ENCODE measurements around the gene TTC28. TPM values are rescaled to one million over a fixed set of nuclear protein-coding genes. Genes with fewer than 3 reads are reported as not detected.

Gene TTC28
- total RNA-seq, 5 donors from 2014 or later (not counting 1 experiment from before 2014, with no cell fraction given): 2.3 to 7.8 (median 3.0) TPM

DNA sequence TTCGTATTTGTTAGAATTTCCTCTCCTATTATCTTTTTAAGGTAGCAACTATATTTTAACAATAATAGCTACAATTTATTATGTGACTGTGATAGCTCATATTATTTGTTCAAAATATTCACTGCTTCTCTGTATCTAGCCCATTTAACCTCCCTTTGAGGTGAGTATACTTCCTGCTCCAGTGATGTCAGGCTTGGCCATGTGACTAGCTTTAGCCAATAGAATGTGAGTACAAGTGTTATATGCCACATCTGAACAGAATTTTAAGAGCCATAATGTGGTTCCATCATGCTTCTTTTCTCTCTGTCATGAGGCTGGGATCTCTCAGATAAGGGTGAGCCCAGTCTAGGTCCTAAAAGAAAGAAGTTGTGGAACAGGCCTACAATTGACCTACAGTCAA, 217.6 kb downstream of the TTC28 start:
- peaks cover 0 to 4% of the 10 kb centered on the region in 2 experiments for H3K27me3 ChIP-seq (replicated peaks in 1 of 2; ENCODE audit: control insufficient read depth in 2 of 2, extremely low read depth in 1 of 2, insufficient read depth in 2 of 2, low read length in 1 of 2)
- no peak overlapping the region for H3K4me3 Mint-ChIP-seq
- no peaks in the 10 kb centered on the region for H3K4me1 ChIP-seq (ENCODE audit: control insufficient read depth in 1 of 2, extremely low read depth in 1 of 2, insufficient read depth in 2 of 2, low read length in 2 of 2)
- H3K9me3 ChIP-seq: no peaks in the 10 kb centered on the region
- no CpG with 5 or more reads among the region's 1 CpG for WGBS (ENCODE audit: insufficient coverage)
- H3K27ac Mint-ChIP-seq: no peak overlapping the region
- ChIA-PET POLR2A (no interaction called here), CTCF (no interaction called here)
- H3K4me1 Mint-ChIP-seq: no peaks in the 10 kb centered on the region
- DNase-seq (no peak), ATAC-seq (replicated peaks in 1 of 4) (no peak)
- no peaks in the 10 kb centered on the region for H3K36me3 ChIP-seq (ENCODE audit: control insufficient read depth in 2 of 2, extremely low read depth in 1 of 2, insufficient read depth in 1 of 2, low read length in 1 of 2)
- no peaks in the 10 kb centered on the region for H3K9me3 Mint-ChIP-seq
- no peaks in the 10 kb centered on the region for H3K36me3 Mint-ChIP-seq
- H3K4me3 ChIP-seq (ENCODE audit: control insufficient read depth in 1 of 2, extremely low read depth in 1 of 2, low read length in 1 of 2): no peak overlapping the region
- no peak overlapping the region for H3K27ac ChIP-seq (ENCODE audit: low read length)
- H3K27me3 Mint-ChIP-seq: peaks cover 4% of the 10 kb centered on the region in 2 donors

DNA sequence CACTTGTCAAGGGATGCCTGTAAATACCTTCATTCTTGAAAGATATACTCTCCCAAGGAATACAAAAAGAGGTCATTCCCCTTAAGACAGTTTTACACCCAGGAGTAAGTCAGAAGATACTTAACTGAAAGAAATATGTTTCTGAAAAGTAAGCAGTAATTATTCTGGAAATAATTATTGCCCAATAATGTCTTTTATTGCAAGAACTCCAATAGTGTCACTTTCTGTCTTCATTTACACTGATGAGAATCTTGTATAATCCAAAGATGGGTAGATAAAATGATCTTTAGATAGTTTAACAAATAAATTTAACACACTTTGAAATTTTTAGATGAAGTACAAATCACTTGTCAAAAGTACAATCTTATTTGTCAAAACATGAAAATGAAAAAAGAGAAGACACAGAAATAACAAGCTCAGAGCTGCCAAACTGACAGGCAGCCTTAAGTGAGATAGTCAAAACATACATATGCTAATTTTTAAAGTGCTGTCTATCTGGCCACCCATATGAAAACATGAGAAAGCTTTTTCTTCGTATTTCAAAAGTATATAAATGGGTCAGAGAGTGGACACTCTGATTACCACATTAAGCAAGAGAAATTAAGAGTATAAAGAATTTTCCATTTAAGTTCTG, 225.1 kb downstream of the TTC28 start:
- no peak for DNase-seq
- Histone ChIP-seq H3K27me3 (replicated peaks in 1 of 2; ENCODE audit: control insufficient read depth in 2 of 2, extremely low read depth in 1 of 2, insufficient read depth in 2 of 2, low read length in 1 of 2) (peaks cover 0 to 4% of the 10 kb centered on the region in 2 experiments), H3K4me1 (ENCODE audit: control insufficient read depth in 1 of 2, extremely low read depth in 1 of 2, insufficient read depth in 2 of 2, low read length in 2 of 2) (no peaks in the 10 kb centered on the region), H3K36me3 (ENCODE audit: control insufficient read depth in 2 of 2, extremely low read depth in 1 of 2, insufficient read depth in 1 of 2, low read length in 1 of 2) (no peaks in the 10 kb centered on the region), H3K27ac (ENCODE audit: low read length) (no peak overlapping the region), H3K4me3 (ENCODE audit: control insufficient read depth in 1 of 2, extremely low read depth in 1 of 2, low read length in 1 of 2) (no peak overlapping the region), H3K9me3 (no peaks in the 10 kb centered on the region)
- ChIA-PET POLR2A (no interaction called here), CTCF (no interaction called here)
- no peak overlapping the region for H3K27ac Mint-ChIP-seq
- no peak overlapping the region for H3K4me3 Mint-ChIP-seq
- no peaks in the 10 kb centered on the region for H3K36me3 Mint-ChIP-seq
- H3K9me3 Mint-ChIP-seq: no peaks in the 10 kb centered on the region
- WGBS (ENCODE audit: insufficient coverage): no CpG with 5 or more reads among the region's 1 CpG
- H3K27me3 Mint-ChIP-seq: no peaks in the 10 kb centered on the region
- H3K4me1 Mint-ChIP-seq: no peaks in the 10 kb centered on the region
- ATAC-seq (replicated peaks in 1 of 4): no peak

DNA sequence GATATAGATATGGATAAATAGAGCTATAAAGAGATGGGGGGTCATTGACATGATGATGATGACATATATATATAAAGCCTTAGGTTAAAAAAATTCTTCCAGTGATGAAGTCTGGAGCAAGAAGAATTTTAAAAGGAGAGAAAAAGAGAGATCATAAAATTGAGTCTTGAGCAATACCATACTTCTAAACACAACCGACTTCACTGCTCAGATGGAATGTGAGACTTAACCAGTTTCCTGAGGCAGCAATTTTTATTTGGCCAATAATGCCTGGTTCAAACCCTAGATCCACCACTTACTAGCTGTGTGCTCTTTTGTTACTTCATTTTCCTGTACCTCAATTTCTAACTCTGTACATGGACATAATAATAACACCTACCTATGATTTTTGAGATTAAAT, 229.5 kb downstream of the TTC28 start:
- WGBS (ENCODE audit: insufficient coverage): 100% methylated on average over 1 of the region's 1 CpG

DNA sequence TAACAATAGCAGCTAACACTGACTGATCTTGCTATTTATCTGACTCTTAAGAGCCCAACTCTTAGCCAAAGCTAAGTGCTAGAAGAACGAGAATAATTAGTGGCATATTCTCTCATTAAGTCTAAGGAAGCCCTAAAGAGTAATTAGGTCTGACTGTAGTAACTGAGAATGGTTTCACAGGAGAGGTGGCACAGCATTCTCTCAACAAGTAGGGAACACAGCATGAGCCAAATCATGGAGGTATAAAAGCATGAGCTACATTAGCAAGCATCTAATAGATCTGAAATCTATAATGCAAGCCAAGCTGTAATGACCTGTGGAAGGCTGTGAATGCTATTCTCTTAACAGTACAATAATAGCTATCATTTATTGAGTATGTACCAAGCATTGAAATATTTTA, 230.6 kb downstream of the TTC28 start:
- H3K27ac ChIP-seq (ENCODE audit: low read length): no peak overlapping the region
- ChIA-PET CTCF (no interaction called here), POLR2A (no interaction called here)
- ATAC-seq (replicated peaks in 1 of 4) (no peak), DNase-seq (no peak)
- no peaks in the 10 kb centered on the region for H3K36me3 ChIP-seq (ENCODE audit: control insufficient read depth in 2 of 2, extremely low read depth in 1 of 2, insufficient read depth in 1 of 2, low read length in 1 of 2)
- no peaks in the 10 kb centered on the region for H3K9me3 ChIP-seq
- WGBS (ENCODE audit: insufficient coverage): no CpG with 5 or more reads among the region's 1 CpG
- no peak overlapping the region for H3K4me3 Mint-ChIP-seq
- no peaks in the 10 kb centered on the region for H3K4me1 ChIP-seq (ENCODE audit: control insufficient read depth in 1 of 2, extremely low read depth in 1 of 2, insufficient read depth in 2 of 2, low read length in 2 of 2)
- no peaks in the 10 kb centered on the region for H3K27me3 ChIP-seq (replicated peaks in 1 of 2; ENCODE audit: control insufficient read depth in 2 of 2, extremely low read depth in 1 of 2, insufficient read depth in 2 of 2, low read length in 1 of 2)
- no peaks in the 10 kb centered on the region for H3K36me3 Mint-ChIP-seq
- no peak overlapping the region for H3K27ac Mint-ChIP-seq
- H3K4me3 ChIP-seq (ENCODE audit: control insufficient read depth in 1 of 2, extremely low read depth in 1 of 2, low read length in 1 of 2): no peak overlapping the region
- H3K9me3 Mint-ChIP-seq: no peaks in the 10 kb centered on the region
- peaks cover 3 to 7% of the 10 kb centered on the region in 2 donors for H3K27me3 Mint-ChIP-seq
- no peaks in the 10 kb centered on the region for H3K4me1 Mint-ChIP-seq

More for the DNA sequence above, 229.5 kb downstream of the TTC28 start:
- no peak overlapping the region for H3K27ac ChIP-seq (ENCODE audit: low read length)
- H3K27ac Mint-ChIP-seq: no peak overlapping the region
- no peaks in the 10 kb centered on the region for H3K36me3 Mint-ChIP-seq
- peaks cover 0 to 4% of the 10 kb centered on the region in 2 donors for H3K27me3 Mint-ChIP-seq
- no peak for ATAC-seq (replicated peaks in 1 of 4)
- H3K9me3 ChIP-seq: no peaks in the 10 kb centered on the region
- ChIA-PET CTCF (no interaction called here), POLR2A (no interaction called here)
- no peaks in the 10 kb centered on the region for H3K27me3 ChIP-seq (replicated peaks in 1 of 2; ENCODE audit: control insufficient read depth in 2 of 2, extremely low read depth in 1 of 2, insufficient read depth in 2 of 2, low read length in 1 of 2)
- no peaks in the 10 kb centered on the region for H3K9me3 Mint-ChIP-seq
- no peak overlapping the region for H3K4me3 Mint-ChIP-seq
- no peaks in the 10 kb centered on the region for H3K4me1 Mint-ChIP-seq
- no peak overlapping the region for H3K4me3 ChIP-seq (ENCODE audit: control insufficient read depth in 1 of 2, extremely low read depth in 1 of 2, low read length in 1 of 2)
- no peak for DNase-seq
- no peaks in the 10 kb centered on the region for H3K4me1 ChIP-seq (ENCODE audit: control insufficient read depth in 1 of 2, extremely low read depth in 1 of 2, insufficient read depth in 2 of 2, low read length in 2 of 2)
- H3K36me3 ChIP-seq (ENCODE audit: control insufficient read depth in 2 of 2, extremely low read depth in 1 of 2, insufficient read depth in 1 of 2, low read length in 1 of 2): no peaks in the 10 kb centered on the region

DNA sequence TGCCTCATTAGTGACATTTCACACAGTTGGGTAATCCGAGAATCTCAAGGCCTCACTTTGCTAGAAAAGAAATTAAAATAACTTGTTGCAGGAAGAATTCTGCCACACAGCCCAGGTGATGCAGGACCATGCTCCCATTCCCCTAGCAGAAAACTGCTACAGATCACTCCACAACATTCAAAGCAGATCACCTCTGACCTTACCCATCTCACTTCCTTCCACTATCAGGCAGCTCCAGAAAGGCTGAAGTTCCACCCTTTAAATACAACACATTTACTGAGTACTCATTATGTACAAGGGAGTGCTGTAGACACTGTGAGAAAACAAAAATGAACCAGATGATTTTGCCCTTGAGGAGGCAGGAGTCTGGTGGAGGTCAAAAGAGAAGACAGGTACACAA, 231.0 kb downstream of the TTC28 start:
- Histone ChIP-seq H3K27me3 (replicated peaks in 1 of 2; ENCODE audit: control insufficient read depth in 2 of 2, extremely low read depth in 1 of 2, insufficient read depth in 2 of 2, low read length in 1 of 2) (no peaks in the 10 kb centered on the region), H3K4me3 (ENCODE audit: control insufficient read depth in 1 of 2, extremely low read depth in 1 of 2, low read length in 1 of 2) (no peak overlapping the region), H3K27ac (ENCODE audit: low read length) (no peak overlapping the region), H3K36me3 (ENCODE audit: control insufficient read depth in 2 of 2, extremely low read depth in 1 of 2, insufficient read depth in 1 of 2, low read length in 1 of 2) (no peaks in the 10 kb centered on the region), H3K9me3 (no peaks in the 10 kb centered on the region), H3K4me1 (ENCODE audit: control insufficient read depth in 1 of 2, extremely low read depth in 1 of 2, insufficient read depth in 2 of 2, low read length in 2 of 2) (no peaks in the 10 kb centered on the region)
- ChIA-PET POLR2A (no interaction called here), CTCF (no interaction called here)
- no peak overlapping the region for H3K4me3 Mint-ChIP-seq
- peaks cover 3 to 7% of the 10 kb centered on the region in 2 donors for H3K27me3 Mint-ChIP-seq
- DNase-seq: no peak
- peaks cover under 1 to 2% (median under 1%) of the 10 kb centered on the region in 3 donors for H3K4me1 Mint-ChIP-seq
- H3K27ac Mint-ChIP-seq: no peak overlapping the region
- no peaks in the 10 kb centered on the region for H3K9me3 Mint-ChIP-seq
- WGBS (ENCODE audit: insufficient coverage): no CpG with 5 or more reads among the region's 1 CpG
- H3K36me3 Mint-ChIP-seq: no peaks in the 10 kb centered on the region
- no peak for ATAC-seq (replicated peaks in 1 of 4)

DNA sequence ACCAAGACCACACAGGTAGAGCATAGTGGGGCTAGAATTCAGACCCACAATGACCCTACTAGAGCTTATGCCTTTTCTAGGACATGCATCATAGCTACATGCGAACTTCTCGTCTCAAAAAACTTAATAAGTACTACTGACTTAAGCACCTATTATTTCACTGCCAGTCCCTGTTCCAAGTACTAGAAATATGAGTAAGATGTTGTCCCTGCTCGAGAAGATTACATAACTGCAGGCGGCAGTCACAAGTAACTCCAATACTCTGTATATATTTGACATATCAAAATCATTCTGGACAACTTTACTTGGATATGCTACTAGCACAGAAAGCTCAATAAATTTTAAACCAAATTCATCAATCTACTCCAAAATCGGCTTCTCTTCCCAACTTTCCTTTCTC, 235.0 kb downstream of the TTC28 start:
- H3K4me1 ChIP-seq (ENCODE audit: control insufficient read depth in 1 of 2, extremely low read depth in 1 of 2, insufficient read depth in 2 of 2, low read length in 2 of 2): peaks cover 5 to 17% of the 10 kb centered on the region in 2 experiments
- Mint-ChIP-seq H3K27me3 (peaks cover 3 to 29% of the 10 kb centered on the region in 2 donors), H3K4me1 (peaks cover 17 to 26% (median 26%) of the 10 kb centered on the region in 3 donors), H3K36me3 (no peaks in the 10 kb centered on the region), H3K4me3 (no peak overlapping the region), H3K9me3 (no peaks in the 10 kb centered on the region), H3K27ac (no peak overlapping the region)
- no peaks in the 10 kb centered on the region for H3K36me3 ChIP-seq (ENCODE audit: control insufficient read depth in 2 of 2, extremely low read depth in 1 of 2, insufficient read depth in 1 of 2, low read length in 1 of 2)
- H3K27me3 ChIP-seq (replicated peaks in 1 of 2; ENCODE audit: control insufficient read depth in 2 of 2, extremely low read depth in 1 of 2, insufficient read depth in 2 of 2, low read length in 1 of 2): peaks cover 0 to 18% of the 10 kb centered on the region in 2 experiments
- no peak overlapping the region for H3K4me3 ChIP-seq (ENCODE audit: control insufficient read depth in 1 of 2, extremely low read depth in 1 of 2, low read length in 1 of 2)
- POLR2A ChIA-PET: interaction anchor here in 1 of 2 donors (0.5 kb wide), 1 partner anchor 14 kb away, joined by 7 read pairs; no protein-coding TSS in a partner anchor
- DNase-seq (no peak), ATAC-seq (replicated peaks in 1 of 4) (no peak)
- 70% methylated on average over 1 of the region's 5 CpGs for WGBS (ENCODE audit: insufficient coverage)
- H3K27ac ChIP-seq (ENCODE audit: low read length): no peak overlapping the region
- CTCF ChIA-PET: no interaction called here
- no peaks in the 10 kb centered on the region for H3K9me3 ChIP-seq

Data from T-cell (primary cell).